ENCODE data around the gene JUNB. TPM values are rescaled to one million over a fixed set of nuclear protein-coding genes. Genes with fewer than 3 reads are reported as not detected.

JUNB gene
- total RNA-seq, 2 experiments from 2014 or later = 292 to 299 TPM

DNA sequence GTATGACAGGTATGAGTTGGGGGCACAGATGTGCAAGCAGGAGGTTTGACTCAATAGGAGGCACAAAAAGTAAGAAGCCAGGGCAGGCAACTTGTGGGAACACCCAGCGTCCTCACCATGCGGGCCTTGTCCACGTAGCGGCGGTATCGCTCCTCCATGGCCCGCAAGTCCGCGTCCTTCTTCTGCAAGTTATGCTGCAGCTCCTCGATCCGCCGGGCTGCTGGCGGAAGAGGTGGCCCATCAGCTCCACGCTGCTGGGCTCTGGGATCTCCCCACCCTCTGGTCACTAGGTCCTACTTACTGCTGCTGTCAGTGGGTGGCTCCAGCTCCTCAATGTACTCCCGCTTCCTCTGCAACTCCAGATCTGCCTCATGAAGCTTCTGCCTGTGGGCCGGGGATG is 26.6 kb upstream of the JUNB start:
- Mint-ChIP-seq H3K9me3 (no peaks in the 10 kb centered on the region), H3K36me3 (ENCODE audit: low read depth) (peaks cover 2% of the 10 kb centered on the region), H3K4me3 (no peak overlapping the region), H3K27ac (no peak overlapping the region), H3K4me1 (ENCODE audit: low read depth) (peaks cover 4% of the 10 kb centered on the region), H3K27me3 (no peaks in the 10 kb centered on the region)
- ChIA-PET CTCF (interaction anchor here (1.0 to 17.4 kb wide), 13 partner anchors 9 to 86 kb away, joined by 3 to 480 read pairs (median 5); partner anchors contain the start of genes FBXW9, JUNB, PRDX2 and RNASEH2A), POLR2A (interaction anchor here (1.4 to 3.0 kb wide), 3 partner anchors 29 to 68 kb away, joined by 4 to 10 read pairs (median 9); partner anchors contain the start of genes PRDX2 and THSD8)
- intact Hi-C loops (cut with micrococcal nuclease) = loop anchor here (5.0 kb wide), 1 partner anchor 83 kb away; no protein-coding TSS in a partner anchor
- ATAC-seq (no peak), DNase-seq (no peak)
- TF ChIP-seq, protein P1, sequence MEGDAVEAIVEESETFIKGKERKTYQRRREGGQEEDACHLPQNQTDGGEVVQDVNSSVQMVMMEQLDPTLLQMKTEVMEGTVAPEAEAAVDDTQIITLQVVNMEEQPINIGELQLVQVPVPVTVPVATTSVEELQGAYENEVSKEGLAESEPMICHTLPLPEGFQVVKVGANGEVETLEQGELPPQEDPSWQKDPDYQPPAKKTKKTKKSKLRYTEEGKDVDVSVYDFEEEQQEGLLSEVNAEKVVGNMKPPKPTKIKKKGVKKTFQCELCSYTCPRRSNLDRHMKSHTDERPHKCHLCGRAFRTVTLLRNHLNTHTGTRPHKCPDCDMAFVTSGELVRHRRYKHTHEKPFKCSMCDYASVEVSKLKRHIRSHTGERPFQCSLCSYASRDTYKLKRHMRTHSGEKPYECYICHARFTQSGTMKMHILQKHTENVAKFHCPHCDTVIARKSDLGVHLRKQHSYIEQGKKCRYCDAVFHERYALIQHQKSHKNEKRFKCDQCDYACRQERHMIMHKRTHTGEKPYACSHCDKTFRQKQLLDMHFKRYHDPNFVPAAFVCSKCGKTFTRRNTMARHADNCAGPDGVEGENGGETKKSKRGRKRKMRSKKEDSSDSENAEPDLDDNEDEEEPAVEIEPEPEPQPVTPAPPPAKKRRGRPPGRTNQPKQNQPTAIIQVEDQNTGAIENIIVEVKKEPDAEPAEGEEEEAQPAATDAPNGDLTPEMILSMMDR (IDR thresholded peaks at IDR 0.05) = no peak

DNA sequence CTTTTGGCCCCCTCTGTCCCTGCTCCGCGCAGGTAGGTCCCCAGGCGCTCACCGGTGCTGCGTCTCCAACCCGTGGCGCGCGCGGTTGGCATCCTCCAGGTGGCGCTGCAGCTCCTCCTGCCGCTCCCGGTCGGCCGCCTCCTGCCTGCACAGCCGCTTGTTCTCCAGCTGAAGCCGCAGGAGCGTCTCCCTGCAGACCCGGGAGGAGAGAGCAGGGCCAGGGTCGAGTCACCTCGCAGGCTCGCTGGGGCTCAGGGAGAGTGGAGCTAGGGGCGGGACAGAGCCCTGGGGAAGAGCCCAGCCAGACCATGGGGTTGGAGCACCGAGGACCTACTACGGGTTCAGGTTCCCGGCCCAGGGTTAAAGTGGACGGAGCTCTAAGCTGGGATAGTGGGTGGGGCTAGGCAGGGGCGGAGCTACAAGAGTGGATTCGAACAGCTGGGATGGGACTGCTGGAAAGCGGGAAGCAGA is 25.2 kb upstream of the JUNB start:
- CTCF ChIA-PET = interaction anchor here (0.5 to 17.4 kb wide), 27 partner anchors 9 to 199 kb away, joined by 3 to 480 read pairs (median 5); partner anchors contain the start of genes DNASE2, HOOK2, JUNB and PRDX2
- H3K36me3 Mint-ChIP-seq (ENCODE audit: low read depth) = peaks cover 2% of the 10 kb centered on the region
- H3K27me3 Mint-ChIP-seq = no peaks in the 10 kb centered on the region
- H3K4me3 Mint-ChIP-seq = no peak overlapping the region
- POLR2A ChIA-PET = interaction anchor here (0.8 to 3.0 kb wide), 6 partner anchors 9 to 36 kb away, joined by 4 to 10 read pairs (median 4); partner anchors contain the start of genes HOOK2, JUNB, PRDX2 and THSD8
- intact Hi-C loops (cut with micrococcal nuclease) = no loop called here
- peak; percentile 61 for ATAC-seq
- peaks cover 3% of the 10 kb centered on the region for H3K4me1 Mint-ChIP-seq (ENCODE audit: low read depth)
- TF ChIP-seq, protein P1 (IDR thresholded peaks at IDR 0.05) = peak; percentile 69
- peak; percentile 81 for DNase-seq
- H3K27ac Mint-ChIP-seq = no peak overlapping the region
- no peaks in the 10 kb centered on the region for H3K9me3 Mint-ChIP-seq

- Mint-ChIP-seq H3K4me1 (ENCODE audit: low read depth) (peaks cover 3% of the 10 kb centered on the region), H3K36me3 (ENCODE audit: low read depth) (peaks cover 2% of the 10 kb centered on the region), H3K27me3 (no peaks in the 10 kb centered on the region), H3K9me3 (no peaks in the 10 kb centered on the region), H3K4me3 (no peak overlapping the region), H3K27ac (no peak overlapping the region)
- ChIA-PET CTCF (interaction anchor here (1.0 to 17.4 kb wide), 9 partner anchors 10 to 110 kb away, joined by 3 to 480 read pairs (median 5); partner anchors contain the start of genes JUNB, PRDX2, RTBDN and THSD8), POLR2A (interaction anchor here (0.6 to 3.0 kb wide), 5 partner anchors 11 to 35 kb away, joined by 3 to 9 read pairs (median 3); partner anchors contain the start of genes JUNB, PRDX2 and THSD8)
- ATAC-seq (no peak), DNase-seq (no peak)
- intact Hi-C loops (cut with micrococcal nuclease) = no loop called here
- TF ChIP-seq, protein P1 (IDR thresholded peaks at IDR 0.05) = no peak
Observed at GRCh38 chr19:12767150-12767549, 24.1 kb upstream of the JUNB start.

- intact Hi-C loops (cut with micrococcal nuclease) = no loop called here
- H3K27ac Mint-ChIP-seq = no peak overlapping the region
- ATAC-seq (no peak), DNase-seq (no peak)
- no peak overlapping the region for H3K4me3 Mint-ChIP-seq
- H3K27me3 Mint-ChIP-seq = no peaks in the 10 kb centered on the region
- ChIA-PET CTCF (interaction anchor here (1.0 to 17.4 kb wide), 6 partner anchors 10 to 109 kb away, joined by 3 to 480 read pairs (median 21); partner anchors contain the start of genes JUNB, PRDX2 and THSD8), POLR2A (interaction anchor here (0.6 to 0.8 kb wide), 4 partner anchors 11 to 29 kb away, joined by 3 read pairs; partner anchors contain the start of gene JUNB)
- peaks cover 2% of the 10 kb centered on the region for H3K36me3 Mint-ChIP-seq (ENCODE audit: low read depth)
- H3K9me3 Mint-ChIP-seq = no peaks in the 10 kb centered on the region
- TF ChIP-seq, protein P1 (IDR thresholded peaks at IDR 0.05) = no peak
- H3K4me1 Mint-ChIP-seq (ENCODE audit: low read depth) = peaks cover 3% of the 10 kb centered on the region
Observed at GRCh38 chr19:12767666-12768065, 23.6 kb upstream of the JUNB start.

GRCh38 chr19:12769689-12770088 is 21.6 kb upstream of the JUNB start:
- Mint-ChIP-seq H3K27ac (no peak overlapping the region), H3K36me3 (ENCODE audit: low read depth) (peaks cover 2% of the 10 kb centered on the region), H3K27me3 (no peaks in the 10 kb centered on the region), H3K4me3 (peak overlapping the region; percentile 49), H3K9me3 (no peaks in the 10 kb centered on the region), H3K4me1 (ENCODE audit: low read depth) (peaks cover 12% of the 10 kb centered on the region)
- TF ChIP-seq, protein P1 (IDR thresholded peaks at IDR 0.05) = no peak
- intact Hi-C loops (cut with micrococcal nuclease) = no loop called here
- ATAC-seq (peak; percentile 91), DNase-seq (peak; percentile 84)
- POLR2A ChIA-PET = interaction anchor here (0.8 kb wide), 1 partner anchor 25 kb away, joined by 4 read pairs; no protein-coding TSS in a partner anchor
- CTCF ChIA-PET = interaction anchor here (0.6 to 17.4 kb wide), 5 partner anchors 9 to 78 kb away, joined by 3 to 480 read pairs (median 10); partner anchors contain the start of genes JUNB, PRDX2, RNASEH2A and THSD8
